HepG2 (cell line): ENCODE measurements around the gene HOXA7. TPM values are rescaled to one million over a fixed set of nuclear protein-coding genes. Genes with fewer than 3 reads are reported as not detected.

Source experiments
- ATAC-seq: fragments of 200-7000 bp; cut with Tn5 transposase; 3 replicates; pipeline ENCODE4 v1.9.1; 2020; ENCODE audit warnings: mild to moderate bottlenecking, moderate library complexity
- BruUV-seq: library from RNA; stranded (reverse); fragments of 400-500 nt; replicated peaks from 2 replicates; lab custom pipeline; 2021; lab: Mats Ljungman, UMichigan
- CTCF ChIA-PET: fragments of 300-600 bp; formaldehyde crosslinking; extraction: SDS; loops from one replicate; lab custom pipeline; 2021; ENCODE audit warnings: low total read pairs, inconsistent platforms, low intra/inter-chr PET ratio; lab: Yijun Ruan, JAX
- POLR2A ChIA-PET: fragments of 350-600 bp; sonication (Branson Sonifier 250); formaldehyde crosslinking; loops from one replicate; lab custom pipeline; 2020; ENCODE audit warnings: antibody characterized with exemption, inconsistent platforms; lab: Yijun Ruan, JAX
- DNase-seq: peaks from one replicate; pipeline ENCODE4 v3.0.0-alpha.2; 2015; ENCODE audit warnings: low spot score
- FAIRE-seq: peaks from 3 replicates; lab custom pipeline; 2011; peaks lifted over from hg19 to GRCh38; lab: Jason Lieb, UNC
- H2AFZ ChIP-seq: one replicate; pipeline ENCODE4 v1.6.1; 2011; ENCODE audit warnings: low read length, inconsistent platforms
- H3K27ac ChIP-seq: fragments of 300-600 bp; 3 replicates; pipeline ENCODE4 v1.8.0; 2011; ENCODE audit warnings: mixed run types, mild to moderate bottlenecking, mixed read lengths, low read length, inconsistent platforms; ENCODE audit not compliant: insufficient read depth; ENCODE audit errors: extremely low read length
- H3K27me3 ChIP-seq, 2 experiments: fragments of 200-600 bp in 1 of 2; 2 replicates in 1 of 2; 3 replicates in 1 of 2; pipeline versions ENCODE4 v1.6.0 to v1.8.0; 2011; ENCODE audit warnings: low read length in 2 of 2, mild to moderate bottlenecking in 2 of 2, moderate library complexity in 2 of 2, inconsistent platforms in 1 of 2; ENCODE audit not compliant: insufficient read depth in 2 of 2, control insufficient read depth in 1 of 2
- H3K36me3 ChIP-seq, 2 experiments: fragments of 200-600 bp in 1 of 2; replicated peaks in 1 of 2; 2 replicates in 1 of 2; 3 replicates in 1 of 2; pipeline versions ENCODE4 v1.5.1 to v1.8.0; 2011; ENCODE audit warnings: low read length in 2 of 2, inconsistent platforms in 1 of 2; ENCODE audit not compliant: insufficient read depth in 2 of 2, control insufficient read depth in 1 of 2
- H3K4me1 ChIP-seq: 2 replicates; pipeline ENCODE4 v1.5.1; 2012; ENCODE audit warnings: low read length, inconsistent platforms; ENCODE audit not compliant: insufficient read depth
- H3K4me2 ChIP-seq: 2 replicates; pipeline ENCODE4 v1.6.0; 2011; ENCODE audit warnings: low read depth, low read length, inconsistent platforms
- H3K4me3 ChIP-seq, 3 experiments: fragments of 200-600 bp in 1 of 3; sonication (generic), shearing (Covaris generic) in 1 of 3; replicated peaks in 1 of 3; 2 replicates each; pipeline ENCODE4 v1.5.1; 2011 to 2016; ENCODE audit warnings: low read length in 3 of 3, inconsistent platforms in 2 of 3, low read depth in 2 of 3, mild to moderate bottlenecking in 2 of 3, control low read depth in 1 of 3, mixed read lengths in 1 of 3; ENCODE audit not compliant: insufficient read depth in 1 of 3
- H3K79me2 ChIP-seq: one replicate; pipeline ENCODE4 v1.6.1; 2011; ENCODE audit warnings: low read length, inconsistent platforms; ENCODE audit not compliant: insufficient read depth
- H3K9ac ChIP-seq: 2 replicates; pipeline ENCODE4 v1.6.0; 2011; ENCODE audit warnings: mild to moderate bottlenecking, low read depth, low read length, inconsistent platforms; ENCODE audit not compliant: insufficient read depth
- H3K9me3 ChIP-seq: 2 replicates; pipeline ENCODE4 v1.5.1; 2012; ENCODE audit warnings: mild to moderate bottlenecking, low read length
- H4K20me1 ChIP-seq: 2 replicates; pipeline ENCODE4 v1.6.0; 2011; ENCODE audit warnings: inconsistent platforms, mild to moderate bottlenecking, low read length, moderate library complexity; ENCODE audit not compliant: insufficient read depth
- GABPA ChIP-seq, 2 experiments: IDR thresholded peaks; 2 replicates each; pipeline ENCODE4 v1.6.1; 2011 to 2016; ENCODE audit warnings: low read depth in 2 of 2, low read length in 1 of 2, missing biosample characterization in 1 of 2, missing genetic modification characterization in 1 of 2
- GATAD1 ChIP-seq: IDR thresholded peaks from 2 replicates; pipeline ENCODE4 v1.6.1; 2016; ENCODE audit warnings: missing genetic modification reagents, missing compliant biosample characterization
- HNF4A ChIP-seq: sonication (generic); formaldehyde crosslinking; IDR thresholded peaks from 2 replicates; pipeline ENCODE4 v1.4.0; 2020; ENCODE audit warnings: missing genetic modification reagents
- MEIS1 ChIP-seq: sonication (generic); formaldehyde crosslinking; IDR thresholded peaks from 2 replicates; pipeline ENCODE4 v1.9.0; 2021; ENCODE audit warnings: mild to moderate bottlenecking, missing genetic modification reagents, moderate library complexity, borderline replicate concordance
- PREB ChIP-seq: sonication (generic); formaldehyde crosslinking; IDR thresholded peaks from 2 replicates; pipeline ENCODE4 v1.4.0; 2020; ENCODE audit warnings: missing genetic modification reagents
- RBM22 ChIP-seq: fragments of 200-400 bp; formaldehyde crosslinking; optimal IDR thresholded peaks from 2 replicates; pipeline ENCODE3; 2017; ENCODE audit warnings: mild to moderate bottlenecking, low read length, moderate library complexity
- SP140L ChIP-seq: sonication (generic); formaldehyde crosslinking; IDR thresholded peaks from 2 replicates; pipeline ENCODE4 v1.4.0; 2020; ENCODE audit warnings: missing genetic modification reagents, borderline replicate concordance
- STAT5B ChIP-seq: sonication (generic); formaldehyde crosslinking; IDR thresholded peaks from 2 replicates; pipeline ENCODE4 v1.4.0; 2020; ENCODE audit warnings: missing genetic modification reagents
- ZNF549 ChIP-seq: sonication (generic); formaldehyde crosslinking; IDR thresholded peaks from 2 replicates; pipeline ENCODE4 v1.5.0; 2020; ENCODE audit warnings: missing genetic modification reagents
- ZNF616 ChIP-seq: sonication (generic); formaldehyde crosslinking; IDR thresholded peaks from 2 replicates; pipeline ENCODE4 v1.5.0; 2020; ENCODE audit warnings: low read depth, mild to moderate bottlenecking, missing genetic modification reagents
- ZNF629 ChIP-seq: sonication (generic); formaldehyde crosslinking; conservative IDR thresholded peaks from 2 replicates; pipeline ENCODE4 v1.5.0; 2020; ENCODE audit warnings: missing genetic modification reagents
- ZNF75D ChIP-seq: sonication (generic); formaldehyde crosslinking; IDR thresholded peaks from 2 replicates; pipeline ENCODE4 v1.8.1; 2023; ENCODE audit warnings: missing genetic modification reagents, mild to moderate bottlenecking, borderline replicate concordance
- ZNF770 ChIP-seq: sonication (generic); formaldehyde crosslinking; IDR thresholded peaks from 2 replicates; pipeline ENCODE4 v1.5.0; 2020; ENCODE audit warnings: mild to moderate bottlenecking, missing genetic modification reagents
- ZNF83 ChIP-seq: sonication (generic); formaldehyde crosslinking; IDR thresholded peaks from 2 replicates; pipeline ENCODE4 v1.4.0; 2020; ENCODE audit warnings: missing genetic modification reagents, mild to moderate bottlenecking, borderline replicate concordance
- ZNF883 ChIP-seq: sonication (generic); formaldehyde crosslinking; IDR thresholded peaks from 2 replicates; pipeline ENCODE4 v1.5.1; 2020; ENCODE audit warnings: mild to moderate bottlenecking, missing genetic modification reagents; ENCODE audit errors: not compliant biosample characterization
- WGBS: methylation state at CpG from one replicate; pipeline ENCODE4 v1.1.6; 2017; ENCODE audit warnings: low lambda C conversion rate; 5-methylcytosine and 5-hydroxymethylcytosine counted together
- in situ Hi-C: cut with HindIII; loops from 2 replicates; pipeline ENCODE4 v1.10.0; 2017; ENCODE audit warnings: low pct_unique_long_range_greater_than_20kb; ENCODE audit not compliant: extremely low pct_ligation_motif_present
- intact Hi-C: fragments of 100-400 bp; cut with micrococcal nuclease; formaldehyde crosslinking; loops from one replicate; pipeline ENCODE4 v1.10.0; 2022; ENCODE audit not compliant: unreplicated experiment
- polyA plus RNA-seq, 8 experiments: library from polyadenylated mRNA; depleted of rRNA in 3 of 8; stranded (reverse) in 7 of 8; unstranded in 1 of 8; fragments of >200 nt; fragmentation: Illumina TruSeq in 4 of 8; extraction: Trizol in 4 of 8; gene quantifications; 2 replicates each; pipeline versions ENCODE4 v1.2.1 to v1.2.3, GENCODE V29; 2011 to 2016; ENCODE audit warnings: low read depth in 4 of 8, missing spikeins in 1 of 8, mixed read lengths in 1 of 8; ENCODE audit not compliant: insufficient read depth in 1 of 8
- total RNA-seq, 5 experiments: library from RNA; depleted of rRNA; stranded (reverse); fragments of >200 nt; fragmentation: Illumina TruSeq; extraction: Trizol; gene quantifications; 2 replicates each; pipeline ENCODE4 v1.2.3, GENCODE V29; 2016; ENCODE audit warnings: low read depth in 1 of 5

The HOXA7 gene
- total and polyA plus RNA-seq, 2 of the 13 experiments (the other 11 are each of a cell fraction or from before 2014, with no cell fraction given): 0.05 TPM; not detected in 1

- H2AFZ ChIP-seq: no peak overlapping the region
- peaks cover 2 to 64% of the 10 kb centered on the region in 2 experiments for H3K27me3 ChIP-seq
- no peak for TF ChIP-seq ZNF616 (CRISPR knock-in tag)
- TF ChIP-seq GATAD1 (CRISPR knock-in tag): no peak
- TF ChIP-seq HNF4A (CRISPR knock-in tag): no peak
- TF ChIP-seq SP140L (CRISPR knock-in tag): no peak
- TF ChIP-seq RBM22: no peak
- TF ChIP-seq ZNF75D (CRISPR knock-in tag): no peak
- TF ChIP-seq ZNF883: no peak
- no peaks in the 10 kb centered on the region for H4K20me1 ChIP-seq
- no peaks in the 10 kb centered on the region for H3K9me3 ChIP-seq
- DNase-seq (no peak), ATAC-seq (no peak), FAIRE-seq (no peak)
- no peak overlapping the region for H3K9ac ChIP-seq
- H3K79me2 ChIP-seq: no peaks in the 10 kb centered on the region
- WGBS: 57% methylated on average over 4 of the region's 4 CpGs
- BruUV-seq: no TSS peak
- no peak overlapping the region for H3K4me3 ChIP-seq
- intact Hi-C loops: no loop called here
- no peak overlapping the region for H3K27ac ChIP-seq
- H3K36me3 ChIP-seq: no peaks in the 10 kb centered on the region
- peaks cover 16% of the 10 kb centered on the region for H3K4me1 ChIP-seq
- in situ Hi-C loops: loop anchor here (25.0 kb wide), 1 partner anchor 1081 kb away; no protein-coding TSS in a partner anchor
- ChIA-PET CTCF (no interaction called here), POLR2A (no interaction called here)
- no peak overlapping the region for H3K4me2 ChIP-seq
These were observed 11.4 kb upstream of the HOXA7 start for GRCh38 chr7:27167916-27168264.

GRCh38 chr7:27166531-27167505 lies 10.3 kb upstream of the HOXA7 start:
- Histone ChIP-seq H3K9me3 (no peaks in the 10 kb centered on the region), H2AFZ (no peak overlapping the region), H3K4me1 (peaks cover 13% of the 10 kb centered on the region), H4K20me1 (no peaks in the 10 kb centered on the region), H3K79me2 (no peaks in the 10 kb centered on the region), H3K9ac (no peak overlapping the region), H3K27ac (no peak overlapping the region), H3K27me3 (peaks cover 2 to 56% of the 10 kb centered on the region in 2 experiments), H3K36me3 (no peaks in the 10 kb centered on the region), H3K4me3 (no peak overlapping the region), H3K4me2 (no peak overlapping the region)
- 69% methylated on average over 40 of the region's 50 CpGs for WGBS
- BruUV-seq: no TSS peak
- no peak for DNase-seq
- no peak for ATAC-seq
- ChIA-PET CTCF (no interaction called here), POLR2A (no interaction called here)
- no peak for FAIRE-seq
- intact Hi-C loops: no loop called here
- in situ Hi-C loops: loop anchor here (25.0 kb wide), 1 partner anchor 1080 kb away; no protein-coding TSS in a partner anchor
- TF ChIP-seq ZNF616 (CRISPR knock-in tag) (no peak), ZNF83 (CRISPR knock-in tag) (no peak), ZNF549 (no peak), ZNF770 (CRISPR knock-in tag) (no peak), ZNF629 (CRISPR knock-in tag) (no peak), MEIS1 (CRISPR knock-in tag) (no peak), GABPA (IDR thresholded peaks at IDR 0.05; ENCODE audit: low read depth, low read length) (no peak), GABPA (CRISPR knock-in tag; IDR thresholded peaks at IDR 0.05; ENCODE audit: low read depth) (no peak), PREB (CRISPR knock-in tag) (no peak), STAT5B (CRISPR knock-in tag) (no peak)
